ENCODE data around the gene CBX2.

The CBX2 gene

GRCh38 chr17:79814974-79815835, 37.3 kb downstream of the CBX2 start:
- no peak for DNase-seq

- no peak for DNase-seq
Measured at GRCh38 chr17:79815836-79816461, 38.0 kb downstream of the CBX2 start.

GRCh38 chr17:79818026-79818758, 40.2 kb downstream of the CBX2 start:
- no peak for DNase-seq

DNA sequence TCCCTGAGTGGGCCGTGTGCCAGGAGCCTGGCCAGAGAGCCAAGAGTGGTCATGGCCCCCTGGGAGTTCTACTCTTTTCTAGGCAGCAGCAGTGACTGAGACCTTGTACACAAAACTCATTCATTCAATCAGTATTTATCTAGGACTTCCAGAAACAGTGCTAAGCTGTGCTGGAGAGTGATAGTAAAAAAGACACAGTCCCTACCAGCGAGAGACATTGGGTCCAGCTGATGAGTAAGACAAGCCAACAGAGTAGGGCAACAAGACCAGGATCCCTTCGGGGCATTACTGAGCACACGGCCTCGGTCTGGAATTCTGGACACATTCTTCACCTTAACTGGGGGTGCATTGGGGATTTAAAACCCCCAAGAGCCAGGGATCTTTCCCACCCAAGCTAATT, 41.1 kb downstream of the CBX2 start:
- no peak for DNase-seq

DNA sequence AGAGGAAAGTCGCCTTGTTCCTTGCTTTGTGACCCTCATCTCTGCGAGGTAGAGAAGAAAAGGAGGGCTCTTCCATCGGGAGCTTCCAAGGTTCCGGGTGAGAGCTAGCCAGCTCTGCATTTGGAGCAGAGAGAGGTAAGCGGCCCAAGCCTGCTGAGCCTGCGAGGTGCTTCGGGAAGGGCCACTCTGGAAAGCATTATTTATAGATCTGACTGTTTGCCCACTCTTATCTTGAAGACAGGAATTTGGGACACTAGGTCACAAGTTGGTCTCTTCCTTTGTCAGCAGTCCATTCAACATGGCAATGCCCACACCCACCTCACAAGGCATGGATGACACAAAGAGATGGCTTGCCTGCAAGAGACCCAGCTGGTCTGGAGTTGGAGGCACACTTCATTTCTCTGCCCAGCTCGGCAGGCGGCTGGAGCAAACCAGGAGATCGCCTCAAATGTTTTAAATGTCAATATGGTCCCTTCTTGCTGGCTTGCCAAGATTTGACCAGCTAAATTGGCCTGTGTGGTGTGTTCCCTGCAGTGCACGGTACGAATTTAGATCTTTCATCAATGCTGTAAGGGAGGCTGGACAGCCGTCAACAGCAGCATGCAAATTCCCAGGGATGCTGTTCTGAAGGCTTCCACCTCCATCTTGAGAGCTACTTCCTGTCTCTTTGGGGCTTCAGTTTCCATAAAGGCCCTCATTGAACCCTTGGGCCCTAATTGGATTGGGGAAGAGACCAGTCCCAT, 41.8 kb downstream of the CBX2 start:
- DNase-seq = no peak

DNA sequence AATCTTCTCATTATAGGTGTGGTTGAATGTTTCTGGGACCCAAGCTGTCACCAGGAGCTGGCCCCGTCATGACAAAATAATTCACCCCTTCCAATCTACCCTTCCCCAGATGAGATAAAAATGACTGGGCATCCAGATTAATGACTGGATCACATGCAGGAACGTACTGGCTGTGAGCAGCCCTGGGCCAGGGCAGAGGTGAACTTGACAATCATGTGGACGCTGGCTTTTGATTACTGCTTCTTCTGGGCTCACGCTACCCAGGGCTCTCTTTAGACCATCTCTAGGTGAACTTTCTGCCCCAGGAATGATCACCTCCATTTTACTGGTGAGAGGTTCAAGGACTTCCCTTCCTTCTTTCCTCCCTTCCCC, 43.0 kb downstream of the CBX2 start:
- no peak for DNase-seq

DNA sequence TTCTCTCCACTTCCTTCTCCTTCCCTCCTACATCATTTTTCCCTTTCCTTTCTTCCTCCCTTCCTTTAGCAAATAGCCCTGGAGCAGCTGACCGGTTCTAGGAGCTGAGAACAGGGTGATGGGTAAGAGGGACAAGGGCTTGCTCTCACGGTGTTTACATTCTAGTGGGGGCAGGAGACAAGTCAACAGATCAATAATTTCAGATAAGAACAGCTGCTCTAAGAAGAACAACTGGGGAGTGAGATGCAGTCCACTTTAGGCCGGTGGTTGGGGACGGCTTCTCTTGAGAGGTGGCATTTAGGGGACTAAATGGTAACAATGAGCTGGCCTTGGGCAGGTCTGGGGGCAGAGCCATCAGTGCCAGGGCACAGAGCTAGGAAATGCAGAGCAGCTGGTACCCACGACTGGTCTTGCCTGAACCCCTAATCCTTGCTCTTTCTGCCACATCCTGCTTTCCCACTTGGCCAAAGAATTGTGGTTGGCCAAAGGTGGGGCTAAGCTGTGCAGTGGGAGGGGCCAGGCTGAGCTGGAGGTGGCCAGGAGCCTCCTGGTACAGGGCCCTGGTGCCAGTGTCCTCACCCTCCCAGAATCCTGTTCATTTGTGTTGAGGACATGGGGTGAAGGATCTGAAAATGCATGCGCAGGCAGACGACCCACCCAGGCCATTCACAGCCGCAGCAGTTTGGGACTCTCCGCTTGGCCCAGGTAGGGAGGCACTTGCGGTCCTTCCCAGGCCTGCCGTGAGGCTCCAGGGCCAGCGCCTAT, 43.6 kb downstream of the CBX2 start:
- DNase-seq = no peak

- DNase-seq = no peak
Measured at GRCh38 chr17:79822583-79823124, 44.7 kb downstream of the CBX2 start.

GRCh38 chr17:79824234-79824633, 46.3 kb downstream of the CBX2 start:
- DNase-seq = no peak

DNA sequence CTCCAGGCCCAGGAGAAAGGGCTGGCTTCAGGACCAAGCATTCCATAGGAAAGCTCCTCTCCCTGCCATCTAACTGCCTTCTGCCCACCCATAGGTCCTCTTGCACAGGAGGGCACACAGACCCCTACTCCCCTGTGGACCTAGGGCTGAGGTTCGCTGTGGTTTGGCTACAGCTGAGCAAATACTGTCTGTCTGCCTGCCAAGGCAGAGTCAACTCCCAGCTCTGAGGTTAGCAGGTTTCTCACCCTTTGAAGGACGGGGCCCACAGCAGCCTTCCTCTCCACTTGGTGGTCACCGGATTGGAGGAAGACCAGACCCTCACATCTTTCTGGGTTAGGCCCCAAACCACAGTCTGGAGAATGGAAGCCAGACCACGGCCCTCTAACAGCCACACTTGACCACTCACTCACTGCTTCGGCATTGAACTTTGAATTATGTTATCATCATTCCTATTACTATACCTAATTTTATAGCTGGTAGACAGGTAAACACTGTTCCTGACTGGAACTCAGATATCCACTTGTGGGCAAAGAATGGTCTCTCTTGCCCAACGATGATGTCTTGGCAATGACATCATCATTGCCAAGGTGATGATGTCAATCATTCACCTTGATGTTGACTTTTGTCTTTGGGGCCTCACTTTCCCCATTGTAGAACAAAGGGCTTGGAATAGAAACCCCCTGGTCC, 47.1 kb downstream of the CBX2 start:
- no peak for DNase-seq

- no peak for DNase-seq
Measured at GRCh38 chr17:79825580-79825921, 47.6 kb downstream of the CBX2 start.

DNA sequence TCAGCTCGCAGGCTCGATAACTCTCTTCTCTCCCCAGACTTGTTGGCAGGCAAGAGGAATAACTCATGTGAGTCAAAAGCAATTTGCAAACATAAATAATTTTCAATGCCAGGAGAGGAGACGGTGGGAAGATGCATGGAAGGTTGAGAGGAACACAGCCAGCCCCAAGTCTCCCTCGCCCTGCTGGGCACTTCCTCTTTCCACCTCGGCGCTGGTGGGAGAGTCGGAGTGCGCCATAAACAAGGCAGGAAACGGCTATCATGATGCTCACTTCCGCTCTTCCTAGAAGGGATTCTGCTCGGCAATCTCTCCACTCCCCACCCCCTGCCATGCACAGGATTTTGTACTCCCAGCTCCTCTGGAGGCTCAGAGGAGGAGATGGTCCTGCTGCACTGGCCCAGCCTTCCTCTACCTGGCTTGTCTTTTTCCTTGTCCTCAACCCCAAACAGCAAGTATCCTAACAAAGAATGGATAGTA, 48.3 kb downstream of the CBX2 start:
- DNase-seq = no peak

DNA sequence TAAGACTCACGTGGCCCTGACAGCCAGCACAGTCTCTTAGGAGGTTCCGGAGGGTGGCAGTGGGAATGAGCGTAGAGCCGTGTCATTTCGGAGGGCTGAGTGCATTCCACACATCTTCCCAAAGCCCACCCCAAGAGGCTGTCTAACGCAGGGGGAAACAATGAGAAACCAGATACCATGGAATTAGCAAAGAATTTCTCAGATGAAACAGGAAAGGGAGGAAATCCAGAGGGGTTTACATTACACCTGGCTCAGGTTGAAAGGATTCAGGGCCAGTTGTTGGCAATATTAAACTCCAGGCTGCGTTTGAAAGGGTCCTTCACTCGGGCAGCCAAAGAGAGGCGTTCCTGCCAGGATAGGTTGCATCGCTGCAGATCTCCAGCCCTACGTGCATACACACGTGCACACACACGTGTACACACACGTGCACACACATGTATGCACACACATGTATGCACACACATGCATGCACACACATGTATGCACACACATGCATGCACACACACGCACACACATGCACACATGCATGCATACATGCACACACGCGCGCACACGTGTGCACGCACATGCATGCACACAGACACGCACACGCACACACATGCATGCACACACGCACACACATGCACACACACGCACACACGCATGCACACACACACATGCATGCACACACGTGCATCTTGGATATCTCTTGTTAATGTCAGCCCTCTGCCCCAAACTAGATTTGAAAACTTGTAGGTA, 49.1 kb downstream of the CBX2 start:
- no peak for DNase-seq

DNA sequence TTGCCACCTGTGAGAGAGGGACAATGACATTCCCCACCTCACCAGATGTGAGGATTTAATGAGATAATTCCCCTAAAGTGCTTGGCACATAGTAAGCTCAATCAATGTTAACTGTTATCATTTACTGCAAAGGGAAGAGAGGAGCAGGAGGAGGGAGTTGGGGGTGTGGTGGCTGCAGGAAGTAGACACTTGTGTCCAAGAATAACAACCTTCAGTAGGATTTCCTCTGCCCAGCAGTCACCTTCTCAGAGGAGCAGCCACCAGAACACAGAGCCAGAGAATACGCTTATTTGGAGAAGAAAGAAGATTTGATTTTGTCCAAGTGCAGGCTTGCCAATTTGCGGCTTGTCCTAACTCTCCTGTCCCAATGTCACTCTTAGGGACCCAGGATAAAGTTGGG, 51.1 kb downstream of the CBX2 start:
- no peak for DNase-seq

DNA sequence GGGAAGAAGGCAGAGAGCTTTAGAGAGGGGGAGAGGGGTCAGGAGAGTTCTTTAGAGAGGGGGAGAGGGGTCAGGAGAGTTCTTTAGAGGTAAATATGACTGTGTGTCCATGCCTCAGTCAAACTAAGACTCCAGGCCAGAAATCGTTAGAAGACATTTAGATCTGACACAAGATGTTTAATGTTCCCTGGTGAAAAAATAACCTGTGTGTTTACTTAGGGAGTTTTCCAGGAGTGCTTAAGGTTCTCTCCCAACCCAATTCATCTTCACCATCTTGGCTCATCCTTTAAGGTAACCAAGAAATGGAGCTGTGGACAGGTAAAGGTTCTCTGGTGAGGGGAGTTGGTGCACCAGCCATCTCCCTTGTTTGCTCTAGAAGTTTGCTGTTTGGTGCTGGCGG, 51.5 kb downstream of the CBX2 start:
- DNase-seq = no peak

GRCh38 chr17:79830303-79830702, 52.4 kb downstream of the CBX2 start:
- no peak for DNase-seq

- DNase-seq = no peak
Measured at GRCh38 chr17:79830763-79831264, 52.9 kb downstream of the CBX2 start.

- no peak for DNase-seq
Measured at GRCh38 chr17:79831265-79832217, 53.6 kb downstream of the CBX2 start.

Measured in kidney glomerular epithelial cell (primary cell).